GM19452 (cell line): ENCODE data around the gene LTB4R.

Source experiments
- ATAC-seq: cut with Tn5 transposase; IDR thresholded peaks from one replicate; pipeline ENCODE4 v1.9.1; 2021; ENCODE audit not compliant: unreplicated experiment

The LTB4R gene

DNA sequence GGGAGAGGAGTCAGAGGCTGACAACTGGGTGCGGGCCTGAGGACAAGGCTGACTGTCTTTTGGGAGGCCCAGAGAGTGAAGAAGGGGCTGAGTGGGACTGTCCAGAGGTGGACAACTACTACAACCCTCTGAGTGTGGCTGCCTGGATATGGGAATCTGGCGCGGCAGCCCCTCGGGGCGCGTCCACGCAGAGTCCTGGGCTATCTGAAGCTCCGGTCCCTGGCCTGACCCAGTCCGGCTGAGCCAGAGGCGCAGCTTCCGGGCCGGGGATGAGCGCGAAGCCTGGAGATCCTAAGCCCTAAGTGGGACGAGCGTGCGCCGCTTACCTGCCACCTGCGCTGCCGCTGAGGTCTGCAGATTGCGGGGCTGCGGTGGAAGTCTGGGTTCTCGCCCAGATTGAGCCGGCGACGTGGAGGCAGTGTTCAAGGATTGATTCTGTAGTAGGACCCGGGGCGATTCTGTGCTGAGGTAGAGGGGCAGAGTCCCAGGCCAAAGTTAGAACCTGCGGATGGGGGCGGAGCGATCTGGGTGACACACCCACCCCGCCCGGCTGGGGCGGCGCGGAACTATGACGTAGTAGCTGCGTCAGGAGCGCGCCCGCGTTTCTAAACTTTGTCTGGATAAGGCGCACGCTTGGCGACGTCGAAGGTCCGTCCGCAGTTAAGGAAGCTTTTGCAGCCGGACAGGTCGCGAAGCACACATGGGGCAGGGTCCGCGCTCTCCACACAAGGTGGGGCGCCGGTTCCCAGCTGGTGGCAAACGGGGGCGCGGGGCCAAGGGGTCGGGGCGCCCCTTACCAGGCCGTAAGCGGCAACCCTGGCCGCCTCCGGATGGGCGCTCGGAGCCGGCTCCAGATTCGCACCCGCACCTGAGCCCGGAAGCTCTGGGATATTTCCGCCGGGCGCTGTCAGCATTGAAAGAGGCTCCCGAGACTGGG is 11.8 kb upstream of the LTB4R start, which contains the start of the genes DHRS1 and NOP9:
Gene DHRS1, minus strand, starts transcription at position 526 of the 937 bp plus-strand sequence. CDS start 674 bp downstream, outside the sequence.
Gene NOP9, plus strand, starts transcription at position 596 of the 937 bp plus-strand sequence. Its CDS starts 105 bp downstream, at position 701.
- peak; percentile 70 for ATAC-seq

DNA sequence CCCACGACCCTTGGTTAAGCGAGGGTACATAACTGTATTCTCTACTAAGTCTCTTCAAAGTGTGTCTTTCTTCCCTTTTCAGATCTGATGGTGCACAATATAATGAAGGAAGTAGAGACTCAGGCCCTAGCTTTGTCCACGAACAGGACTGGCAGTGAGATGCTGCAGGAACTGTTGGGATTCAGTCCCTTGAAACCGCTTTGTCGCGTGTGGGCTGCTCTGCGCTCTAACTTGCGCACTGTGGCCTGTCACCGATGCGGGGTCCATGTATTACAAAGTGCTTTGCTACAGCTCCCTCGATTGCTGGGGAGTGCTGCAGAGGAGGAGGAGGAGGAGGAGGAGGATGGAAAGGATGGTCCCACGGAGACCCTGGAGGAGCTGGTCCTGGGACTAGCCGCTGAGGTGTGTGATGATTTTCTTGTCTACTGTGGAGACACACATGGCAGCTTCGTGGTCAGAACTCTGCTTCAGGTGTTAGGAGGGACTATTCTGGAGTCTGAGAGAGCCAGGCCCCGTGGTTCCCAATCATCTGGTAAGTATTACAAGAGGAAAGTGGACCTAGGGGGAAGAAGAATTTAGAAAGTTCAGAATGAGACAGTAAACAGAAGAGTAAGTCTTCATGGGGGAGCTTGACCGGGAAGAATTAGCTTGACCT is 10.8 kb upstream of the LTB4R start:
- ATAC-seq = no peak

DNA sequence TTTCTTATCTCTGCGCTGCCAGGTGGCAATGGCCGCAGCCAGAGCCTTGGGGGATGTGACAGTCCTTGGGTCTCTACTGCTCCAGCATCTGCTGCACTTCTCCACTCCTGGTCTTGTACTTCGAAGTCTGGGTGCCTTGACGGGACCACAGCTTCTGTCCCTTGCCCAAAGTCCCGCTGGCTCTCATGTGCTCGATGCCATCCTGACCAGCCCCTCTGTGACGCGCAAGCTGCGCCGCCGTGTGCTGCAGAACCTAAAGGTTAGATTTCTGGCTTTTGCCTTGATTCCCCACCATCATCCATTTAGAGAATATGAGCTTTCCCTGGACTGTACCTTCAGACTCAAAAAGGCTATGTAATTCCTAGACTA is 7.3 kb upstream of the LTB4R start:
- ATAC-seq = no peak

DNA sequence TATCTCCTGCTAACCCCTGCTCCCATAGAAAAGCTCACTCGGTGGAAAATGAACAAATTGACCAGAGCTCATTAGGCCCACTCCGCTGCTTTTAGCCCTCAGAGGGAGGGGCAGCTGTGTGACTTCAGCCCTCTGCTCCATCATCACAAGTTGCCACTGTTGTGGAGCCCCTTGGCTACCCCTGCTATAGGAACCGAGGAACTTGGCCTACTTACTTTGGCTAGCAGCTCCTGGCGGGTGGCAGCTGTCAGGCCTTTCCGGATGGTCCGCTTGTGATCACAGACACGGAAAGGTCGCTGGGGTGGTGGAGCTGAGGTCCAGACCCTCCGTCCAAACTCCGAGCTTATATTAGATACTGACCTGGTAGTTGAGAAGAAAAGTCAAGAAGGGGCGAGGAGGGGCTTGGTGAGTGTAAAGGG is 4.1 kb upstream of the LTB4R start:
- ATAC-seq = no peak

DNA sequence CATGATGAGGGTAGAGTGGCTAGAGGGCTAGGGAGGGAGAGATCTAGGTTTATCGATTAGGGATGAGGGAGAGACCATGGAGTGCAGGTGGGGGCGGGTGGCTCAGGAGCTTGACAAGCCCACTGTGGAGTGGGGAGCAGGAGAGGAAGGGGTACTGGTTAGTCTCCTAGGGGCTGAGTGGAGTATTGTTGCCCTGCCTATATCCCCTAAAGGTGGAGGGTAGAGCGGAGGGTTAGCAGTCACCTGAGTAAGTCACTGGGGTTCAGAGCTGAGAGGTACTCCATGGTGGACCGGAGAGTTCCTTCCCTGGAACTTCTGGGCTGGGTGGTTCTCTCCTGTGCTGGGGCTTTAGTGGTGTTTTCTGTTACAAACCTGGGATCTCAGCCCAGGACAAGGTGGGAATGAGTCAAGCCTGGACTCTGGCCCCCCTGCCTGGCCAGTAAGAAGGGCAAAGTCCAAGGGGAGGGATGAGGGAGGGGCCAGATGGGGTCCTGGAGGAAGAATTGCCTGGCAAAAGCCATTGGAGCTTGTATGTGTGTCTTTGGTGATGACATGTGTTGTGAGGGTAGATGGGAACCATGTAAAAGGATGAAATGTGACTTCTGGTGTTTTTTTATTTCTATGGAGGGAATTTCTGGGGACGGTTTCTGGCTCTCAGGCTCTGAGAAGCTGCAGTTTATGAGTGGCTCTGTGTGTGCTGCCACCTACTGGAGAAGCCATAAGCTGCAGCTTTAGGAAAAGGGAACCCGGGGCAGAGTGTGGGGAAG is 3.5 kb upstream of the LTB4R start, which contains the start of gene CIDEB:
Gene CIDEB, minus strand, starts transcription at position 403 of the 767 bp plus-strand sequence. Its CDS starts 119 bp downstream, at position 284.
- ATAC-seq = no peak

DNA sequence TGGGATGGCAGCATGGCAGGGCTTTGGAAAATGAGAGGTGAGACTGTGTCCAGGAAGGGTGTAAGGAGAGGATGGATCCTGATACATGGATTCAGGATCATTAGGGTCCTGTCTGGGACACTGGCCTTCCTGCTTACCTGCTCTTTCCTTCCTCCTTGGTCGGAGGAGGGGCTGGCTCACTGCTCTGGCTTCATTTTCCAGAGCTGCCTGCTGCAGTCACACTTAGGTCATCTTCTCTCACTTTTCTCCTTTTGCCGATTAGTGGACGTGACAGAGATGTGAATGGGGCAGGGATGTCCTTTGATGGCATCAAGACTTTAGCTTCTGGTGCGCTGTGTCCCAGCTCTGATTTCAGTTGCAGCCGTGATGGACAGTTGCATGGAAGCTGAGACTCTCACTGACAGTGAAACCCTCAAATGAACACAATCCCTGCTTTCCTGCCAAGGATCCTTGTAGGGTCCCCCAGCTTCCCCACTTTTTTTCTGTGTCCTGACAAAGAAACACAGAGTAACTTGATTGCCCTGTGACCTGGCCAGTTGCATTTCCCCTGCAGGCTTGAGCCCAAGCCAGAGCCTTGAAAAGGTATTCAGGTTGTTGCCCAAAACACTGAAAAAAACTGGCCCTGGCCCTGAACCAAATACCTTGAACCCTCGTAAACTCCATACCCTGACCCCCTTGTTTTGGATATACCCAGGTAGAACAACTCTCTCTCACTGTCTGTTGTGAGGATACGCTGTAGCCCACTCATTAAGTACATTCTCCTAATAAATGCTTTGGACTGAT is 2.8 kb upstream of the LTB4R start:
- ATAC-seq = no peak

DNA sequence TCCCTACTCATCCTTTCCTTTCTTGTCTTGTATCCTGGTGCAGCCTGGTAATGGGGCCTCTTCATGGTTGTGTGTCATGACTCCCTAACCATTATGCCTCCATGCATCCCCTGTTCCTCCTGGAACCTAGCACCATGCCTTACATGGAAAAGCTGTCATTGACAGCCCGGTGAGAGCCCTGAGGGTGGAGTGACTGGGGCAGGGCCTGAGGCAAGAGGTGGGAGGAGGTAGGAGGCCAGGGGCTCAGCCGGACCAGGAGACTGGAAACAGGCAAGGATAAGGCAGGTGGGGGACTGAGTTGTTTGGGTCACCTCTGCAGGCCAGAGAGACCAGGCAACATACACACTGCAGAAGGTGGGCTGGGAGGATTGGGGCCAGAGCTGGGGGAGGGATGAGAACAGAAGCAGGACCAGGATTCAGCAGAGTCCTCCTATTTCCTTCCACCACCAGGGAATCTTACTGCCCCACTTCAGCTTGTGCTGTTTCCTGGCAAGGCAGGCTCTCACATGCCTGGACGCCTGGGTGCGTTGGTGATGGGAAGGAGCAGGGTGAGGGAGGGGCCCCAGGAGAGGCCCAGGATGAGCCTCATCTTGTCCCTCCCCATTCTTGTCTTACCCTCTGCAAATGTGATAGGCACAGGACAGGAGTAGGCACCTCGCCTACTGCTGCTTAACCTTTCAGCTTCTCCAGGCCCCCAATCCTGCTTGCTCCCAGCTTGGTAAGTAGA is 1.6 kb upstream of the LTB4R start, which contains the start of gene LTB4R2:
Gene LTB4R2, plus strand, starts transcription at position 603 of the 727 bp plus-strand sequence. CDS start 525 bp downstream, outside the sequence.
- ATAC-seq = no peak

DNA sequence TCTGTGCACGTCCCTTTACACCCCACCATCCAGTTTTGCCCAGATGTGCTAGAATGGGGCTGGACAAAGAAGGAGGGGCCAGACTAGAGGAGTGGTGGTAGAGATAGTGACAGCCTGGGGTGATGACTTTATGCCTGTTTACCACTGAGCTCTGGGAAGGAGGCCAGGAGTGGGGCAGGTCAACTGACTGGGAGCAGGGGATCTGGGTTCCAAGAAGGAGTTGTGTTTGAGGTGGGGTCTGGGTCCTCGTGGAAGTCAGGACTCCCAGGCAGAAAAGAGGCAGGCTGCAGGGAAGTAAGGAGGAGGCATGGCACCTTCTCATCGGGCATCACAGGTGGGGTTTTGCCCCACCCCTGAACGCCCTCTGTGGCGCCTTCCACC is 1.0 kb upstream of the LTB4R start:
- ATAC-seq = no peak

DNA sequence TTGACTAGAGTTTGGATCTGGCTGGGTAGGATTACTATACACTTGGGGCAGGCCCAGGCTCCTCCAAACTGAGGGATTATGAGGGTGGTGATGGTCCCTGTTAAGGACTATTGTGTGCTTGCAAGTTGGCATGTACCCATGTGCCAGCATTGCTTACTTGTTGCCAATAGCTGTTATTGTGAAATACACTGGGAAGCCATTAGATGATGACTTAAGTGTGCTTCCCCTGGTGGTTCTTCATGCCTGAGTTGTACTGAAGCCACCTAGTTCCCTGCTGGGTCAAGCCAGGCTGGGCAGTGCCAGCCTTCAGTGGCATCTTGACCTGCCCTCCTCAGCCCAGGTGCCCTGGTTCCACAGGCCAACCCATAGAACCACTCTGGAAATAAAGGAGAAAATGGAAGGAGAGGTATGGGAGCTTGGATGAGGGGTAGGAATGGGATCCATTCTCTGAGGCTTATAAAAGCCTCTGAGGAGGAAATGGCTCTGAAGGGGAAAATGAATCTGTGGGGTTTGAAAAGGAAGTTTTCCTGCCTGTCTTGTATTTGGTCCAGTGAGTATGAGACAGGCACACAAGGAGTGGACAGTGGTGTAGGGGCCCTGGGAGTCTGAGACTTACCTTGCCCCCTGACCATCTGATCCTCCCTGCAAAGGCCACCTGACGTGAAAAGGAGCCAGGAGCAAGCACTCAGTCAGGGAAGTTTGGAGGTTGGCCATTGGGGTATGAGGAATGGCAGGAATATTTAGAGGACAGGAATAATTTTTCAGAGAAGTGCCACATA is 724 bp downstream of the LTB4R start:
- no peak for ATAC-seq

DNA sequence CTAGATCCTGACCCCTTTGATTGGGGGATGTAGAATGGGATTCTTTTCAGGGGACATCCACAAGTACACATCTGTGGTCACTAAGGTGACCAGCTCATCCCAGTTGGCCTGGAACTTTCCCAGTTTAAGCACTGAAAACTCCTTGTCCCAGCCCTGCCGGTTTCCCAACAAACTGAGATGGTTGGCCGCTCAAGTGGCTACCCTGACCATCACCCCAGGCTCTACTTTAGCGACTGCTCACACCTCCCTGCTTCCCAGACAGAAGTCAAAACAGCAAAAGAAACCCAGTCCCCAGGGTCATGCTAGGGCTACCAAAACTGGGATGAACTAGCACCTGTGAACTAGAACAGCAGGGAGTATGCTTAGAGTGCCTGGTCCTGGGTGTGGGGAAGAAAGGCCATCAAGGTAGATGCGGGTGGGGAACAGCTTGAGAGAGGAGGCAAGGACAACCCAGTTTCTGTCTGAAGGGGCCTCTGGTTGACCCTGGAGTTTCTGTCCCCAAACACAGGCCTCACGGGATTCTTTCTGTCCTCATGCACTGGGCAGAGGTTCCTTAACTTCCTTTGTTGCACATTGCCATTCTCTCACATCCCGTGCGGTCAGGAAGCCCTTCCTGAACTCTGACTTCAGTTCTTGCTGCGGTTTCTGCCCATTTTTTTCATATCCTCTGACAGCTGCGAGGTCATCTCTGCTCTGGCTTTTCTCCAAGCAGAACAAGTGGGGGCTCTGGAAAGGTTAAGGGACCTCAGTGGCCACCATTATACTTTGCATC is 1.6 kb downstream of the LTB4R start:
- ATAC-seq = no peak

DNA sequence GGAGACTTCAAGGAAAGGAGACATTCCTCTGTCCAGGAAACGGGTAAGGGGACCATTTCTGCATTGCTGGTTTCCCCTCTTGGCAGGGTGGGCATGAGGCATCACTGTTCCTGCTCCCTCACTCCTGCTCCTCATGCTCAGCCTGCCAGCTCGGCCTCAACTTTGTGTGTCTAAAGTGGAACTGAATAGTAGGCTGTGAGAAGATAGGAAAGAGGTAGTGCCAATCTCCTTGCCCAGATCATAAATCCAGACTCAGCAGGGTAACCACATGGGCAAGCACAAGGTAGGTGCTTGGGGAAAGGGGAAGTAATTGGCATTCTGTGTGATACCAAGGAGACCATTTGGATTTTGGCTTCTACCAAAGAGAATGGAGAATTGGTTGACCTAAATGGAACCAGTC is 2.6 kb downstream of the LTB4R start:
- ATAC-seq = no peak

DNA sequence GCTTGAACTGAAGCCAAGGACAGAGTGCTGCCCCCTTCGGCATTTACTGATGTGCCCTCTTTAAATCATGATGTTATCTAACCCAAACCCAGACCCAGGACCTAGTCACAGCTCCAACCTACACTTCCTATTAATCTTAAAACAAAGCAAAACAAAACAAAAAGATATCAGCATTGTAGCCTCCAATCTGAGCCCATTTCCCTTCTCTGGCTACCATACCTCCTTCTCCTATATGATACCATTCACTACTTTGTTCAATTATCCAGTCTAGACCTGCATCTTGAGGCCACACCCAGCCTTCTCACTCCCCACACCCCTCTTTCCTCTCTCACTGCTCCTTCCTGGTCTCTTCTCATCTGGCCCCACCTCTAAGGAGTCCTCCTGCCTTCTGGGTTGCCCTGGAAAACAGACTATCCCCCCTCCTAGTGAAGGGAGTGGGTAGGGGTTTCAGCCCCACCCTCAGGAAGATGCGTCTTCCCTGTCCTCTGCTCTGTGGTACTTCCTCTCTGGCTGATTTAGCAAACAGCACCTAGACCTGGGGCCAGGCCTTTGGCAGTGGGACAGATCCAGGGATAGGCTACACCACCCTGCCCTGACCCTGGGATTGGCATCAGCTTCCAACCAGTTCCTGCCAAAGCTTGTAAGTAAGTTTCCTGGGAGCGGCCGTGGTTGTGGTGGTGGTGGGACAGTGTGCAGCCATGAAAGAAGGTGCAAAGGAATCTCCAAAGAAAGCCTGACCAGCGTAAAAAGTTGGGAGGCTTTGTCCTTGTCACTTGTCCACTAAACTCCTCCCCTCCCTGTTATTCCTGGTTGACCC is 3.3 kb downstream of the LTB4R start:
- ATAC-seq = no peak

DNA sequence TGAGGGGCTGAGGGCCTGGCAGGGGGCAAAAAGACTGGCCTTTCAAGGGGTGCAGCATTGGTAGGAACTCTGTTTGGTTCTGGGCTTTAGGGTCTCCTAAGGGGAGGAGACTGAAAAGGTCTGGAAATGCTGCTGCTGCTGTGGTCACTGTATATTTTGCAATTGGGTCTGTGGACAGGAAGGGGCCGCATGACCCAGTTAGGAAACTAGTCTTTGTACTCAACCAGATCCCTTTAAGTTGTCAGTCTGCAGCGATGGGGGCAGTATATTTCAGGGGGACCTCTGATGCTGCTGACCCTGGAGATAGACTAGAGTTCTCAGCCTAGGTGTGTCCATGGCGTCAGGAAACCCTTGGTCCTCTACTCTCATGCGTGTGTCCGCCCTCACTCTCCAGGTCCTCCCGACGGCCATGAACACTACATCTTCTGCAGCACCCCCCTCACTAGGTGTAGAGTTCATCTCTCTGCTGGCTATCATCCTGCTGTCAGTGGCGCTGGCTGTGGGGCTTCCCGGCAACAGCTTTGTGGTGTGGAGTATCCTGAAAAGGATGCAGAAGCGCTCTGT is 4.0 kb downstream of the LTB4R start:
- ATAC-seq = no peak

DNA sequence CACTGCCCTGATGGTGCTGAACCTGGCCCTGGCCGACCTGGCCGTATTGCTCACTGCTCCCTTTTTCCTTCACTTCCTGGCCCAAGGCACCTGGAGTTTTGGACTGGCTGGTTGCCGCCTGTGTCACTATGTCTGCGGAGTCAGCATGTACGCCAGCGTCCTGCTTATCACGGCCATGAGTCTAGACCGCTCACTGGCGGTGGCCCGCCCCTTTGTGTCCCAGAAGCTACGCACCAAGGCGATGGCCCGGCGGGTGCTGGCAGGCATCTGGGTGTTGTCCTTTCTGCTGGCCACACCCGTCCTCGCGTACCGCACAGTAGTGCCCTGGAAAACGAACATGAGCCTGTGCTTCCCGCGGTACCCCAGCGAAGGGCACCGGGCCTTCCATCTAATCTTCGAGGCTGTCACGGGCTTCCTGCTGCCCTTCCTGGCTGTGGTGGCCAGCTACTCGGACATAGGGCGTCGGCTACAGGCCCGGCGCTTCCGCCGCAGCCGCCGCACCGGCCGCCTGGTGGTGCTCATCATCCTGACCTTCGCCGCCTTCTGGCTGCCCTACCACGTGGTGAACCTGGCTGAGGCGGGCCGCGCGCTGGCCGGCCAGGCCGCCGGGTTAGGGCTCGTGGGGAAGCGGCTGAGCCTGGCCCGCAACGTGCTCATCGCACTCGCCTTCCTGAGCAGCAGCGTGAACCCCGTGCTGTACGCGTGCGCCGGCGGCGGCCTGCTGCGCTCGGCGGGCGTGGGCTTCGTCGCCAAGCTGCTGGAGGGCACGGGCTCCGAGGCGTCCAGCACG is 4.7 kb downstream of the LTB4R start:
- no peak for ATAC-seq

DNA sequence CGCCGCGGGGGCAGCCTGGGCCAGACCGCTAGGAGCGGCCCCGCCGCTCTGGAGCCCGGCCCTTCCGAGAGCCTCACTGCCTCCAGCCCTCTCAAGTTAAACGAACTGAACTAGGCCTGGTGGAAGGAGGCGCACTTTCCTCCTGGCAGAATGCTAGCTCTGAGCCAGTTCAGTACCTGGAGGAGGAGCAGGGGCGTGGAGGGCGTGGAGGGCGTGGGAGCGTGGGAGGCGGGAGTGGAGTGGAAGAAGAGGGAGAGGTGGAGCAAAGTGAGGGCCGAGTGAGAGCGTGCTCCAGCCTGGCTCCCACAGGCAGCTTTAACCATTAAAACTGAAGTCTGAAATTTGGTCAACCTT is 5.3 kb downstream of the LTB4R start:
- ATAC-seq = no peak
